Trophoblast cell (in vitro differentiated cells and primary cell): ENCODE measurements around the gene UQCC2.

Source experiments
- DNase-seq, 2 donors: peaks; one replicate each; pipeline ENCODE4 v3.0.0-alpha.2; 2016
- H2AFZ ChIP-seq: 2 replicates; pipeline ENCODE4 v1.6.1; 2013; ENCODE audit warnings: low read length, moderate library complexity, mild to moderate bottlenecking; ENCODE audit not compliant: insufficient read depth, poor library complexity
- H2AK5ac ChIP-seq: 2 replicates; pipeline ENCODE4 v1.6.1; 2013; ENCODE audit warnings: mild to moderate bottlenecking, low read length
- H2BK120ac ChIP-seq: 2 replicates; pipeline ENCODE4 v1.6.1; 2013; ENCODE audit warnings: low read length, mild to moderate bottlenecking, moderate library complexity; ENCODE audit not compliant: insufficient read depth, poor library complexity
- H2BK12ac ChIP-seq: 2 replicates; pipeline ENCODE4 v1.6.1; 2013; ENCODE audit warnings: mild to moderate bottlenecking, low read length, moderate library complexity
- H2BK5ac ChIP-seq: 2 replicates; pipeline ENCODE4 v1.6.1; 2013; ENCODE audit warnings: low read length, low read depth, moderate library complexity, mild to moderate bottlenecking; ENCODE audit not compliant: poor library complexity
- H3K14ac ChIP-seq: 2 replicates; pipeline ENCODE4 v1.6.1; 2013; ENCODE audit warnings: mild to moderate bottlenecking, low read length
- H3K18ac ChIP-seq: 2 replicates; pipeline ENCODE4 v1.6.1; 2013; ENCODE audit warnings: mild to moderate bottlenecking, low read length
- H3K23ac ChIP-seq: 2 replicates; pipeline ENCODE4 v1.6.1; 2013; ENCODE audit warnings: low read length
- H3K27ac ChIP-seq: 2 replicates; pipeline ENCODE4 v1.5.1; 2013; ENCODE audit warnings: low read depth, mild to moderate bottlenecking, inconsistent platforms, low read length, moderate library complexity
- H3K27me3 ChIP-seq: 2 replicates; pipeline ENCODE4 v1.6.1; 2013; ENCODE audit warnings: inconsistent platforms, mild to moderate bottlenecking, low read length, moderate library complexity; ENCODE audit not compliant: insufficient read depth
- H3K36me3 ChIP-seq, 2 experiments: 1 replicate in 1 of 2; 2 replicates in 1 of 2; pipeline ENCODE4 v1.6.1; 2013; ENCODE audit warnings: low read length in 2 of 2, mild to moderate bottlenecking in 2 of 2, moderate library complexity in 1 of 2; ENCODE audit not compliant: insufficient read depth in 2 of 2, control insufficient read depth in 1 of 2
- H3K4ac ChIP-seq: 2 replicates; pipeline ENCODE4 v1.6.1; 2013; ENCODE audit warnings: low read depth, mild to moderate bottlenecking, low read length, moderate library complexity
- H3K4me1 ChIP-seq, 2 experiments: 1 replicate in 1 of 2; 2 replicates in 1 of 2; pipeline ENCODE4 v1.6.1; 2013; ENCODE audit warnings: low read length in 2 of 2, mild to moderate bottlenecking in 2 of 2, moderate library complexity in 1 of 2; ENCODE audit not compliant: insufficient read depth in 2 of 2, control insufficient read depth in 1 of 2
- H3K4me2 ChIP-seq: 2 replicates; pipeline ENCODE4 v1.6.1; 2013; ENCODE audit warnings: inconsistent platforms, mild to moderate bottlenecking, low read length, moderate library complexity
- H3K4me3 ChIP-seq: 2 replicates; pipeline ENCODE4 v1.5.1; 2013; ENCODE audit warnings: mild to moderate bottlenecking, low read depth, low read length, inconsistent platforms
- H3K79me1 ChIP-seq: one replicate; pipeline ENCODE4 v1.6.1; 2013; ENCODE audit warnings: low read length
- H3K79me2 ChIP-seq: 2 replicates; pipeline ENCODE4 v1.6.1; 2013; ENCODE audit warnings: low read length, mild to moderate bottlenecking; ENCODE audit not compliant: control insufficient read depth, insufficient read depth, poor library complexity
- H3K9ac ChIP-seq: 2 replicates; pipeline ENCODE4 v1.6.1; 2013; ENCODE audit warnings: mild to moderate bottlenecking, low read length
- H3K9me3 ChIP-seq: 2 replicates; pipeline ENCODE4 v1.6.1; 2013; ENCODE audit warnings: low read depth, mild to moderate bottlenecking, control low read depth, inconsistent platforms, low read length; ENCODE audit not compliant: insufficient read depth
- H4K12ac ChIP-seq: 2 replicates; pipeline ENCODE4 v1.6.1; 2013; ENCODE audit warnings: low read depth, mild to moderate bottlenecking, low read length, moderate library complexity
- H4K8ac ChIP-seq: 2 replicates; pipeline ENCODE4 v1.6.1; 2013; ENCODE audit warnings: low read depth, mild to moderate bottlenecking, low read length, moderate library complexity
- H4K91ac ChIP-seq: one replicate; pipeline ENCODE4 v1.6.1; 2013; ENCODE audit warnings: low read depth, mild to moderate bottlenecking, low read length, moderate library complexity
- WGBS: extraction: QIAGEN DNeasy Blood & Tissue Kit; methylation state at CpG from one replicate; pipeline ENCODE4 v1.1.7; 2013; ENCODE audit warnings: missing lambda C conversion rate; ENCODE audit not compliant: insufficient read length, insufficient coverage; ENCODE audit errors: extremely low coverage; 5-methylcytosine and 5-hydroxymethylcytosine counted together

Gene UQCC2

DNA sequence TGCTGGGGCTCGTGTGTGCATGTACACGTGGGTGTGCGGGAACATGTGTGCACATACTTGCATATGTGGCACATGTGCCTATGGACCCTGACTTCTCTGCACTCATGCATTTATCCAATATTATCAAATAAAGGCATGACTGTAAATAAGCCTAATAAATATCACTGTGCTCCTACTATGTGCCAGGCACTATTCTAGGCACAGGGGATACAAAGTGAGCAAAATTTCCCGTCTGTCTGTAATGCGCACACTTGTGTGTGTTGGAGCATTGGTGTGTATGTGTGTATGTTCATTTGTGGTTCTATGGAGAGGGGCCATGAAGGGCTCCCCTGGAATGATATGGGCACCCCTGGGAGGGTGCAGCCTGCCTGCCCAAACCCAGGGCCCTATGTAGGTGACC lies 48.5 kb downstream of the UQCC2 start:
- Histone ChIP-seq H3K4me3 (peak overlapping the region; percentile 30), H3K79me2 (no peaks in the 10 kb centered on the region), H2BK12ac (no peak overlapping the region), H3K23ac (no peak overlapping the region), H2BK5ac (no peak overlapping the region), H3K14ac (no peak overlapping the region), H3K36me3 (peaks cover 3 to 5% of the 10 kb centered on the region in 2 experiments), H3K18ac (no peak overlapping the region), H3K27ac (no peak overlapping the region), H4K8ac (no peak overlapping the region), H3K4ac (no peak overlapping the region), H3K4me1 (no peaks in the 10 kb centered on the region), H2BK120ac (no peak overlapping the region), H4K91ac (no peak overlapping the region), H3K9me3 (peaks cover 4% of the 10 kb centered on the region), H3K4me2 (no peak overlapping the region), H2AK5ac (no peak overlapping the region), H3K27me3 (no peaks in the 10 kb centered on the region), H3K79me1 (no peaks in the 10 kb centered on the region), H4K12ac (no peak overlapping the region), H3K9ac (no peak overlapping the region), H2AFZ (no peak overlapping the region)
- WGBS: no CpG with 5 or more reads among the region's 5 CpGs
- no peak for DNase-seq

GRCh38 chr6:33662318-33662717 lies 49.2 kb downstream of the UQCC2 start:
- Histone ChIP-seq H4K12ac (no peak overlapping the region), H3K4me2 (no peak overlapping the region), H3K27me3 (no peaks in the 10 kb centered on the region), H3K23ac (no peak overlapping the region), H4K91ac (no peak overlapping the region), H2BK120ac (no peak overlapping the region), H4K8ac (no peak overlapping the region), H2AK5ac (no peak overlapping the region), H3K9me3 (peaks cover 4% of the 10 kb centered on the region), H3K79me2 (no peaks in the 10 kb centered on the region), H3K9ac (no peak overlapping the region), H2BK5ac (no peak overlapping the region), H3K36me3 (peaks cover 0 to 5% of the 10 kb centered on the region in 2 experiments), H3K4me3 (no peak overlapping the region), H2AFZ (no peak overlapping the region), H2BK12ac (no peak overlapping the region), H3K4ac (no peak overlapping the region), H3K27ac (no peak overlapping the region), H3K14ac (no peak overlapping the region), H3K79me1 (no peaks in the 10 kb centered on the region), H3K4me1 (no peaks in the 10 kb centered on the region), H3K18ac (no peak overlapping the region)
- no peak for DNase-seq
- no CpG with 5 or more reads among the region's 11 CpGs for WGBS

DNA sequence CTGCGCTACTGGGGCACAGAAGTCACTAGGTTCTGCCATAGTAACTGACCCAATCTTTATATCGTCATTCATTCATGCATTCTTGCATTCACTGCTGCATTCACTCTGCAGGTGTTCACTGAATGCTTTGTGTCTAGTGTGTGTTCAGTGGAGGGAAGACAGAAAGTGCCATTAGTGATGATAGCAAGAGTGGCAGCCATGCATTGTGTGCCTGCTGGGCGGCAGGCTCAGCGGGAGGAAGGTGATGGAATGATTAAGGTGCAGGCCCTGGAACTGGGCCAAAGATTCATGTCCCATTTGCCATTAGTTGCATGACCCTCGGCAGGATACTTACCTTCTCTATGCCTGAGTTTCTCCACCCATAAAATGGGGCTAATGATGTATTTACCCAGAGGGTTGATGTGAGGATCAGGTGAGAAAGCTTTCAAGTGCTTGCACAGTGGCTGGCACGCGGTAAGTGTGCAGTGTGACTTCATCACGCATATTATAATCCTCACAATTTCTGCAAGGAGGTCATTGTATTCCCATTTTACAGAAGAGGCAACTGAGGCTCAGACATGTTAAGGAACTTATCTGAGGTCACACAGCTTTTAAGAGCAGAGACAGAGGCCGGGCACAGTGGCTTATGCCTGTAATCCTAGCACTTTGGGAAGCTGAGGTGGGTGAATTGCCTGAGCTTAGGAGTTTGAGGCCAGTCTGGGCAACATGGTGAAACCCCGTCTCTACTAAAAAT lies 50.2 kb downstream of the UQCC2 start:
- Histone ChIP-seq H3K18ac (no peak overlapping the region), H4K8ac (no peak overlapping the region), H4K12ac (no peak overlapping the region), H3K4ac (no peak overlapping the region), H3K4me2 (no peak overlapping the region), H3K79me2 (no peaks in the 10 kb centered on the region), H3K27ac (no peak overlapping the region), H3K4me3 (no peak overlapping the region), H3K14ac (no peak overlapping the region), H2BK5ac (no peak overlapping the region), H2BK120ac (no peak overlapping the region), H2AK5ac (no peak overlapping the region), H4K91ac (no peak overlapping the region), H3K36me3 (peaks cover 0 to 5% of the 10 kb centered on the region in 2 experiments), H3K4me1 (no peaks in the 10 kb centered on the region), H2BK12ac (no peak overlapping the region), H3K9ac (no peak overlapping the region), H2AFZ (no peak overlapping the region), H3K9me3 (peaks cover 4% of the 10 kb centered on the region), H3K79me1 (no peaks in the 10 kb centered on the region), H3K23ac (no peak overlapping the region), H3K27me3 (no peaks in the 10 kb centered on the region)
- no peak for DNase-seq
- no CpG with 5 or more reads among the region's 10 CpGs for WGBS

- H3K14ac ChIP-seq: no peak overlapping the region
- peaks cover 5% of the 10 kb centered on the region for H3K9me3 ChIP-seq
- no CpG with 5 or more reads among the region's 6 CpGs for WGBS
Observed at GRCh38 chr6:33659986-33660385, 51.5 kb downstream of the UQCC2 start.

More at GRCh38 chr6:33659986-33660385, 51.5 kb downstream of the UQCC2 start:
- no peak for DNase-seq
- Histone ChIP-seq H3K23ac (no peak overlapping the region), H2AFZ (no peak overlapping the region), H3K79me2 (no peaks in the 10 kb centered on the region), H3K4me2 (no peak overlapping the region), H2BK5ac (no peak overlapping the region), H3K18ac (no peak overlapping the region), H4K8ac (no peak overlapping the region), H2AK5ac (no peak overlapping the region), H2BK12ac (no peak overlapping the region), H3K4ac (no peak overlapping the region), H3K36me3 (peaks cover 0 to 4% of the 10 kb centered on the region in 2 experiments), H3K9ac (no peak overlapping the region), H3K4me1 (peaks cover 0 to 2% of the 10 kb centered on the region in 2 experiments), H3K79me1 (no peaks in the 10 kb centered on the region), H3K27ac (no peak overlapping the region), H2BK120ac (no peak overlapping the region), H3K27me3 (no peaks in the 10 kb centered on the region), H3K4me3 (no peak overlapping the region), H4K91ac (no peak overlapping the region), H4K12ac (no peak overlapping the region)
